H9 (cell line): Measurements from ENCODE around the gene CEP112. TPM values are rescaled to one million over a fixed set of nuclear protein-coding genes. Genes with fewer than 3 reads are reported as not detected.

ENCODE experiments used
- DNase-seq: peaks from one replicate; pipeline ENCODE4 v3.0.0-alpha.2; 2017
- H2AFZ ChIP-seq: one replicate; pipeline ENCODE4 v1.6.1; 2013; ENCODE audit warnings: mild to moderate bottlenecking, low read length, control low read depth, moderate library complexity
- H2AK5ac ChIP-seq: 2 replicates; pipeline ENCODE4 v1.6.1; 2013; ENCODE audit warnings: low read length, control low read depth, mixed read lengths; ENCODE audit not compliant: insufficient read length
- H2BK120ac ChIP-seq: one replicate; pipeline ENCODE4 v1.6.1; 2013; ENCODE audit warnings: low read depth, mild to moderate bottlenecking, low read length, control low read depth, inconsistent platforms; ENCODE audit not compliant: poor library complexity, severe bottlenecking
- H2BK12ac ChIP-seq: 2 replicates; pipeline ENCODE4 v1.6.1; 2013; ENCODE audit warnings: low read length, control low read depth, mixed read lengths, low read depth; ENCODE audit not compliant: insufficient read length
- H2BK15ac ChIP-seq: 2 replicates; pipeline ENCODE4 v1.6.1; 2013; ENCODE audit warnings: low read depth, low read length, control low read depth
- H2BK20ac ChIP-seq: one replicate; pipeline ENCODE4 v1.6.1; 2013; ENCODE audit warnings: low read depth, mild to moderate bottlenecking, low read length, control low read depth, inconsistent platforms; ENCODE audit not compliant: poor library complexity, severe bottlenecking
- H2BK5ac ChIP-seq: 2 replicates; pipeline ENCODE4 v1.6.1; 2013; ENCODE audit warnings: low read length, control low read depth, mixed read lengths; ENCODE audit not compliant: insufficient read length
- H3K14ac ChIP-seq: 2 replicates; pipeline ENCODE4 v1.6.1; 2013; ENCODE audit warnings: low read length, control low read depth; ENCODE audit not compliant: insufficient read depth
- H3K18ac ChIP-seq: 2 replicates; pipeline ENCODE4 v1.6.1; 2013; ENCODE audit warnings: low read depth, mild to moderate bottlenecking, mixed read lengths, low read length, control low read depth; ENCODE audit not compliant: insufficient read length
- H3K23ac ChIP-seq: 2 replicates; pipeline ENCODE4 v1.6.1; 2013; ENCODE audit warnings: low read length, control low read depth, mixed read lengths, low read depth; ENCODE audit not compliant: insufficient read length
- H3K23me2 ChIP-seq: 2 replicates; pipeline ENCODE4 v1.6.1; 2013; ENCODE audit warnings: low read depth, mild to moderate bottlenecking, mixed read lengths, low read length, control low read depth; ENCODE audit not compliant: insufficient read length, poor library complexity, severe bottlenecking
- H3K27ac ChIP-seq: 2 replicates; pipeline ENCODE4 v1.5.1; 2013; ENCODE audit warnings: low read length, control low read depth, mixed read lengths, low read depth; ENCODE audit not compliant: insufficient read length
- H3K27me3 ChIP-seq: 2 replicates; pipeline ENCODE4 v1.6.1; 2013; ENCODE audit warnings: low read length, control low read depth, inconsistent platforms; ENCODE audit not compliant: insufficient read depth
- H3K4ac ChIP-seq: 2 replicates; pipeline ENCODE4 v1.6.1; 2013; ENCODE audit warnings: low read depth, mild to moderate bottlenecking, control low read depth, inconsistent platforms, low read length, moderate library complexity
- H3K4me1 ChIP-seq: 2 replicates; pipeline ENCODE4 v1.6.1; 2013; ENCODE audit warnings: low read length, control low read depth, inconsistent platforms; ENCODE audit not compliant: insufficient read depth
- H3K4me2 ChIP-seq: 2 replicates; pipeline ENCODE4 v1.6.1; 2013; ENCODE audit warnings: low read length, control low read depth, mixed read lengths; ENCODE audit not compliant: insufficient read length, insufficient read depth
- H3K56ac ChIP-seq: 2 replicates; pipeline ENCODE4 v1.6.1; 2013; ENCODE audit warnings: low read depth, mild to moderate bottlenecking, mixed read lengths, low read length, control low read depth; ENCODE audit not compliant: insufficient read length
- H3K79me1 ChIP-seq: 2 replicates; pipeline ENCODE4 v1.6.1; 2013; ENCODE audit warnings: low read depth, mild to moderate bottlenecking, moderate library complexity, low read length, control low read depth, inconsistent platforms; ENCODE audit not compliant: insufficient read depth, poor library complexity, severe bottlenecking
- H3K79me2 ChIP-seq: 2 replicates; pipeline ENCODE4 v1.6.1; 2013; ENCODE audit warnings: low read length, control low read depth, inconsistent platforms; ENCODE audit not compliant: insufficient read depth
- H3K9ac ChIP-seq: 2 replicates; pipeline ENCODE4 v1.6.1; 2013; ENCODE audit warnings: low read length, control low read depth, mixed read lengths; ENCODE audit not compliant: insufficient read length; ENCODE audit errors: extremely low read depth
- H3K9me3 ChIP-seq: one replicate; pipeline ENCODE4 v1.6.1; 2013; ENCODE audit warnings: low read depth, low read length, inconsistent platforms; ENCODE audit not compliant: control insufficient read depth
- H3T11ph ChIP-seq: one replicate; pipeline ENCODE4 v1.6.1; 2013; ENCODE audit warnings: mild to moderate bottlenecking, low read length, control low read depth, inconsistent platforms
- H4K20me1 ChIP-seq: one replicate; pipeline ENCODE4 v1.6.1; 2013; ENCODE audit not compliant: control insufficient read depth, insufficient read length, insufficient read depth
- H4K5ac ChIP-seq: 2 replicates; pipeline ENCODE4 v1.6.1; 2013; ENCODE audit warnings: low read depth, mild to moderate bottlenecking, mixed read lengths, low read length, control low read depth; ENCODE audit not compliant: insufficient read length
- H4K8ac ChIP-seq: replicated peaks from 2 replicates; pipeline ENCODE4 v1.6.1; 2013; ENCODE audit warnings: low read length, control low read depth, mixed read lengths, low read depth; ENCODE audit not compliant: insufficient read length
- H4K91ac ChIP-seq: 2 replicates; pipeline ENCODE4 v1.6.1; 2013; ENCODE audit warnings: low read depth, mild to moderate bottlenecking, moderate library complexity, mixed read lengths, low read length, control low read depth; ENCODE audit not compliant: insufficient read length
- H3K27ac Mint-ChIP-seq, 3 experiments: 2 replicates in 2 of 3; 3 replicates in 1 of 3; pipeline ENCODE4 v1.8.0; 2020 to 2021; ENCODE audit warnings: mixed read lengths in 3 of 3, mild to moderate bottlenecking in 1 of 3, moderate library complexity in 1 of 3
- H3K27me3 Mint-ChIP-seq: 2 replicates; pipeline ENCODE4 v1.8.0; 2021; ENCODE audit warnings: low read depth, mild to moderate bottlenecking, moderate library complexity, mixed read lengths
- H3K36me3 Mint-ChIP-seq, 3 experiments: 2 replicates in 2 of 3; 3 replicates in 1 of 3; pipeline ENCODE4 v1.8.0; 2020 to 2021; ENCODE audit warnings: low read depth in 3 of 3, mixed read lengths in 3 of 3; ENCODE audit not compliant: insufficient read depth in 1 of 3
- H3K4me1 Mint-ChIP-seq, 2 experiments: 2 replicates each; pipeline ENCODE4 v1.8.0; 2020; ENCODE audit warnings: mixed read lengths in 2 of 2
- H3K4me3 Mint-ChIP-seq, 2 experiments: 2 replicates in 1 of 2; 3 replicates in 1 of 2; pipeline ENCODE4 v1.8.0; 2020 to 2021; ENCODE audit warnings: mild to moderate bottlenecking in 2 of 2, mixed read lengths in 2 of 2, moderate library complexity in 1 of 2
- H3K9me3 Mint-ChIP-seq, 2 experiments: 2 replicates in 1 of 2; 3 replicates in 1 of 2; pipeline ENCODE4 v1.8.0; 2020; ENCODE audit warnings: mild to moderate bottlenecking in 2 of 2, mixed read lengths in 2 of 2, moderate library complexity in 1 of 2
- WGBS: extraction: QIAGEN DNeasy Blood & Tissue Kit; methylation state at CpG from one replicate; pipeline ENCODE4 v1.1.7; 2013; ENCODE audit warnings: missing lambda C conversion rate, low lambda C conversion rate, mixed read lengths; ENCODE audit not compliant: insufficient read length; ENCODE audit errors: extremely low coverage; 5-methylcytosine and 5-hydroxymethylcytosine counted together
- total RNA-seq: library from RNA; stranded (reverse); gene quantifications from 2 replicates; pipeline ENCODE4 v1.2.1, GENCODE V29; 2021
- TF ChIP-seq, protein P1 (sequence below): fragments of 200-600 bp; sonication (generic); conservative IDR thresholded peaks from 3 replicates; pipeline ENCODE4 v1.8.0; 2021; ENCODE audit warnings: antibody characterized with exemption, mild to moderate bottlenecking

The CEP112 gene
- total RNA-seq, 1 experiment from 2014 or later: 5.4 TPM

DNA sequence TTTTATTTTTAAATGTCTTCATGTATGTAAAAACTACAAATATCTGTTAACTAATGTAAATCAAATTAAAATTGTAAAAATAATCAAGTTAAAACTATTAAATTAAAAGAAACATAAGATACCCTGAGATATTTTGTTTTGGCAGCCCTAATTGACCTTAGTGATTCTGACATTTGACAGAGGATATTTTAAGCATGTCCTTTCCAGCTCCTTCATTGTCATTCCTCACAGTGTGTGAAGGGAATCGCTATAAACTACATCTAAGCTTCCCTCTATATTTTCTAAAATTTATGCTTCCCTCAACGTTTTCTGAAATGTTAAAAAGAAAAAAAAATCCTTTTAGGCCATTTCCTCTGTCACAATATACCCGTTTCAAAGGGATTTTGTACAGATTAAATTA is 20.2 kb downstream of the CEP112 start:
- Histone ChIP-seq H3K27ac (no peak overlapping the region), H4K5ac (no peak overlapping the region), H3K9ac (no peak overlapping the region), H3K9me3 (no peaks in the 10 kb centered on the region), H2AK5ac (no peak overlapping the region), H3K4me2 (no peak overlapping the region), H3K23me2 (no peaks in the 10 kb centered on the region), H3K79me2 (no peaks in the 10 kb centered on the region), H3K27me3 (no peaks in the 10 kb centered on the region), H3K79me1 (no peaks in the 10 kb centered on the region), H2BK120ac (no peak overlapping the region), H3T11ph (no peak overlapping the region), H2BK5ac (no peak overlapping the region), H3K14ac (no peak overlapping the region), H3K4ac (no peak overlapping the region), H2BK15ac (no peak overlapping the region), H2BK12ac (no peak overlapping the region), H3K56ac (no peak overlapping the region), H3K18ac (no peak overlapping the region), H3K23ac (no peak overlapping the region), H2AFZ (no peak overlapping the region), H4K8ac (no peak overlapping the region), H4K91ac (no peak overlapping the region), H4K20me1 (no peaks in the 10 kb centered on the region), H3K4me1 (no peaks in the 10 kb centered on the region), H2BK20ac (no peak overlapping the region)
- 0 out of 7 replicates have a peak, but pooled peaks cover 0 to 3% (median 0%) of the 10 kb centered on the region in 3 experiments for H3K36me3 Mint-ChIP-seq
- TF ChIP-seq, protein P1, sequence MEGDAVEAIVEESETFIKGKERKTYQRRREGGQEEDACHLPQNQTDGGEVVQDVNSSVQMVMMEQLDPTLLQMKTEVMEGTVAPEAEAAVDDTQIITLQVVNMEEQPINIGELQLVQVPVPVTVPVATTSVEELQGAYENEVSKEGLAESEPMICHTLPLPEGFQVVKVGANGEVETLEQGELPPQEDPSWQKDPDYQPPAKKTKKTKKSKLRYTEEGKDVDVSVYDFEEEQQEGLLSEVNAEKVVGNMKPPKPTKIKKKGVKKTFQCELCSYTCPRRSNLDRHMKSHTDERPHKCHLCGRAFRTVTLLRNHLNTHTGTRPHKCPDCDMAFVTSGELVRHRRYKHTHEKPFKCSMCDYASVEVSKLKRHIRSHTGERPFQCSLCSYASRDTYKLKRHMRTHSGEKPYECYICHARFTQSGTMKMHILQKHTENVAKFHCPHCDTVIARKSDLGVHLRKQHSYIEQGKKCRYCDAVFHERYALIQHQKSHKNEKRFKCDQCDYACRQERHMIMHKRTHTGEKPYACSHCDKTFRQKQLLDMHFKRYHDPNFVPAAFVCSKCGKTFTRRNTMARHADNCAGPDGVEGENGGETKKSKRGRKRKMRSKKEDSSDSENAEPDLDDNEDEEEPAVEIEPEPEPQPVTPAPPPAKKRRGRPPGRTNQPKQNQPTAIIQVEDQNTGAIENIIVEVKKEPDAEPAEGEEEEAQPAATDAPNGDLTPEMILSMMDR: no peak
- no peaks in the 10 kb centered on the region for H3K9me3 Mint-ChIP-seq
- no peaks in the 10 kb centered on the region for H3K27me3 Mint-ChIP-seq
- no CpG with 5 or more reads among the region's 3 CpGs for WGBS
- no peak overlapping the region for H3K4me3 Mint-ChIP-seq
- no peaks in the 10 kb centered on the region for H3K4me1 Mint-ChIP-seq
- no peak for DNase-seq
- no peak overlapping the region for H3K27ac Mint-ChIP-seq
